ENCODE results near the gene SGPP2.
"Not testable (repeated sequence)": the region's sequence is repeated elsewhere in the genome, so short reads cannot be mapped to it uniquely, and the experiment has no call there.

Gene SGPP2, protein sequence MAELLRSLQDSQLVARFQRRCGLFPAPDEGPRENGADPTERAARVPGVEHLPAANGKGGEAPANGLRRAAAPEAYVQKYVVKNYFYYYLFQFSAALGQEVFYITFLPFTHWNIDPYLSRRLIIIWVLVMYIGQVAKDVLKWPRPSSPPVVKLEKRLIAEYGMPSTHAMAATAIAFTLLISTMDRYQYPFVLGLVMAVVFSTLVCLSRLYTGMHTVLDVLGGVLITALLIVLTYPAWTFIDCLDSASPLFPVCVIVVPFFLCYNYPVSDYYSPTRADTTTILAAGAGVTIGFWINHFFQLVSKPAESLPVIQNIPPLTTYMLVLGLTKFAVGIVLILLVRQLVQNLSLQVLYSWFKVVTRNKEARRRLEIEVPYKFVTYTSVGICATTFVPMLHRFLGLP

GRCh38 chr2:222424276-222424728, at the start of gene SGPP2:
TSS of gene SGPP2 (plus strand) at chr2:222424543. CDS start at chr2:222424603, 60 bp downstream.
- DNase-seq (ENCODE audit: low read depth in 1 of 2, low spot score in 1 of 2), result peak in 1 of 2 donors; percentile 6

DNA sequence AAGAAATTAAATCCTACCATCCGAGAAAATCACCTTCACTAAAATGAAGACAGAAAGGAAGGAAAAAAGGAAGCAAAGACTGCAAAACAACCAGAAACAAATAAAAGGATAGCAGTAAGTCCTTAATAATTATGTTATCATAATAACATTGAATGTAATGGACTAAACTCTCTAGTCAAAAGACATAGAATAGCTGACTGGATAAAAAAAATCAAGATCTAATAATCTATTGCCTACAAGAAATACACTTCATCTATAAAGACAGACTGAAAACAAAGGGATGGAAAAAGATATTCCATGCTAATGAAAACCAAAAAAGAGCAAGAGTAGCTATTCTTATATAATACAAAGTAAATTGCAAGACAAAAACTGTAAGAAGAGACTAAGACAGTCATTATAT, 48.5 kb upstream of the SGPP2 start:
- DNase-seq (ENCODE audit: low read depth in 1 of 2, low spot score in 1 of 2), result no peak

DNA sequence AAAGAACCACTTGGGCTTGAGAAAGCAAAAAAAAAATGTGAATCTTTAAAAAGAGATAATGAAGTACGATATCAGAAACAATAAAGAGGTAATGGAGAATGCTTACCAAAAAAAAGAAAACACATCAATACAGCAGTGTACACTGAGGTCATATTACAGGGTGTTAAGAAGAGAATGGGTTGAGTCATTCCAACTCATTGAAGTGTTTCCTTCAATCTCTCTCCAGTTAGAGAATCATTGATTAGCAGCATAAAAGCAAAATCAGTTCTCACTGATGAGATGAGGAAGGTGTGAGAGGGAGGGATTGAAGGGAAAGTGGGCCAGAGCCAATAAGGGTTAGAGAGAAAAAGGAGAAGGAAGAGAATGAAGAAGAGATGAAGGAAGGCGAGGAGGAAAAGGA, 43.9 kb upstream of the SGPP2 start:
- DNase-seq (ENCODE audit: low read depth in 1 of 2, low spot score in 1 of 2), result no peak

- no peak for DNase-seq (ENCODE audit: low read depth in 1 of 2, low spot score in 1 of 2)
These were observed 42.8 kb upstream of the SGPP2 start for GRCh38 chr2:222381566-222381965.

DNA sequence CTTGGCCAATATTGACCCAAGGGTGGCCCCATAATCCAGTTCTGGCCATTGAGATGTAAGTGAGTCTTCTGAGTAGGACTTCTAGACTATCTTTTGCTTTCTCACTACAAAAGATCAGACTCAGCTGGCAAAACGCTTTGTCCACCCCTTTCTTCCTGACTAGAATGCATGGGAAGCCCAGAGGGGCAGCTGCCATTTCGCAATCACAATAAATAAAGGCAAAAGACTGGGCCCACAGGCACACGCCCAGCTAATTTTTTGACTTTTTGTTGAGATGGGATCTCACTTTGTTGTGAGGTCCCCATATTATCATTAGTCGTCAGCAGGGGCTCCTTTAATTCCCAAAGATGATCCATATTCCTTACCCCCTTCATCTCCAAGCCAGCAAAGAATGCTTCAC, 41.1 kb upstream of the SGPP2 start:
- DNase-seq (ENCODE audit: low read depth in 1 of 2, low spot score in 1 of 2), result no peak

DNA sequence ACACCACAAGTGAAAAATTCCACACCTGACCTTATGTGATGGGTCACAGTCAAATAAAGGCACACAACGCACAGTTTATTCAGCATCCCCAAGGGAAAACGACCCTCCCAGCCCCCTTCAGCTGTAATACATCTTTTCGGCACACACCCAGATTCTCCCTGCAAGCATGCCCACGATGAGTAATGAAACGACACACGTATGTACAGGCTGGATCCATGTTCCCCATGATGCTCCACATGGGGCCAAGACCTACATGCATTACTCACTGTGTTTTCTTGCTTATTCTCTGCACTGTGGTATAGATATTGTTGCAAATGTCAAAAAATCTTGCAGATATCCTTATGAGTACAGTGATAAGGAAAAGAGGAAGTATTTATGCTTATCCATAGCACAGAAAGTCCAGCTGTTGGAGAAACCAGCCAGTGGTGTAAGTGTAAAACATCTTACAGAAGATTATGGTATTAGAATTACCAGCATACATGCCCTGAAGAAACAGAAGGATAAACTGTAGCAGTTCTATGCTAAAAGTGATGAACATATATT, 32.5 kb upstream of the SGPP2 start:
- DNase-seq (ENCODE audit: low read depth in 1 of 2, low spot score in 1 of 2), result no peak

GRCh38 chr2:222393733-222394267, 30.5 kb upstream of the SGPP2 start:
- DNase-seq (ENCODE audit: low read depth in 1 of 2, low spot score in 1 of 2), result no peak

- DNase-seq (ENCODE audit: low read depth in 1 of 2, low spot score in 1 of 2), result no peak
These were observed 25.9 kb upstream of the SGPP2 start for GRCh38 chr2:222398446-222398885.

DNA sequence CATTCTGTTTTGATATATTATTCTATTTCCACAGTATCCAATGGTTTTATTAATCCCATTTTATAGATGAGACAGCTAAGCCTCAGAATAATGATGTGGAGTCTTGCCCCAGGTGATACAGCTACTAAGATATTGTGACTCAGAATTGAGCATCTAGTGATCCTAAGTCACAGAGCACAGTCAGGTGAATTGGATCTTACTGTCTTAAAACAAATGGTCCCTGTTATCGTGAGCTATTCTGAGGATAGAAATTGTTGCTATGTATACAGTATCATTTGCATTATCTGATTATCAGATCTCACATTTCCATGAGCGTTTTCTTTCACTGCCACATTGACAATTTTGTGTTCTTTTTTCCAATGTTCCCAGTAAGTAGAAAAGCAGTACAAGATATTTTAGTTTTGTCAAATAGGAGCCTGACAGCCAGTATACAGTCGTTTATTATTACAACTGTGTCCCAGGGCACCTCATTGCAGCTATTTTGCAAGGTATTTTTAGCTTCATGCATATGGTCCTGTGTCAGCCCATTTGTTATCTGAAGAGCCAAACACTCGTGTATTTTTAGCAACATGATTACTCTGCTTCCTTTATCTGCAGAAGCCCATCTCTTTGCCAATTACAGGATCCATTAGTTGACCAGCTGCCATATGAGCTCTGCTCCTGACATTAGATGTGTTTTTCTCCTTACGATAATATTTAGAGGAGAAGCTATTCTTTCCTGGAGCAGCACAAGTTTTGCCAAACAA, 25.1 kb upstream of the SGPP2 start:
- DNase-seq (ENCODE audit: low read depth in 1 of 2, low spot score in 1 of 2), result no peak

- DNase-seq (ENCODE audit: low read depth in 1 of 2, low spot score in 1 of 2), result no peak
These were observed 20.0 kb upstream of the SGPP2 start for GRCh38 chr2:222404151-222404905.

DNA sequence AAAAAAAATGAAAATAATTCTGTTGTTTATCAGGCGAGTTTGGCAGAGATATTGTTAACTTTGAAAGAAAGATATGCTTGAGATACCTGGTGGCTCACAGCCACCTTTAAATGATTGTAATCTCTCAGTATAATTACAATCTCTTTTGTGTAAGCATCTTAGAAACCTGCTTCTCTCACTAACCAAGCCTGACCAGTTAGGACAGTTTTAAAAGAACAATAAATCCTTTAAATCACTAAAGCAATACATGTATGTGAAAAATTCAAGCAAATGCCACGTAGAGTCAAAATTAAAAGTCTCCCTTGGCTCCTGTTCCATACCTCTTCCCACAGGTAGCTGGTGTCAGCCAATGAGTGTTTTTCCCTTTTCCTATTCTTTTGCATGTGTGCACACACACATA, 15.7 kb upstream of the SGPP2 start:
- DNase-seq (ENCODE audit: low read depth in 1 of 2, low spot score in 1 of 2), result no peak

GRCh38 chr2:222410534-222410933, 13.8 kb upstream of the SGPP2 start:
- no peak for DNase-seq (ENCODE audit: low read depth in 1 of 2, low spot score in 1 of 2)

GRCh38 chr2:222412334-222412733, 12.0 kb upstream of the SGPP2 start:
- DNase-seq (ENCODE audit: low read depth in 1 of 2, low spot score in 1 of 2), result not testable (repeated sequence)

DNA sequence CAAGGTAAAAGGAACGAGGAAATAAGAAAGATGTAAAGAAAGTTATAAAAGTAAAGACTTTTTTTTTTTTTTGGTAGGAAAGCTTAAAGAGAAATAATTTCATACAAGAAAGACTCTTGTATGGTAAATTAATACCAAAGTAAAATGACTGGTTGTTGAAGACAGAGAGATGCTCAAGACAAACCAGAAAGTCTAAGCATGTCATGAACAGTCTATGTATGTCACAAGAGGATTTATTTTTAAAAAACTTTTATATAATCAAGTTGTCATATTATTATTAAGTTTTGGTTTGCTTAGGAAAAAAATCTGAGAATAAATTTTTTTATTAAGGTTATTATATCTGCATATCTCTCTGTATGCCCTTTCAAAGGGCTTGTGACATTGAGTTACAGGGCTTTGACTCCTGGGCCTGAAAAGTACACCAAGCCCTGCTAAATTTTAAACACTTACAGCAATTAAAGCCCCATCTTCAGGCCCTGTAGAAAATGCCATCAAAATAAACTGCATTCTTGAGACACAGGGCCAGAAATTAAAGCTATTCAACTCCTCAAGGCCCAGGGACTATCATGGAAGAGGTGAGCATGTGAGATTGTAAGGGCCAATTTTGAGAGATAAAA, 10.9 kb upstream of the SGPP2 start:
- DNase-seq (ENCODE audit: low read depth in 1 of 2, low spot score in 1 of 2), result no peak

DNA sequence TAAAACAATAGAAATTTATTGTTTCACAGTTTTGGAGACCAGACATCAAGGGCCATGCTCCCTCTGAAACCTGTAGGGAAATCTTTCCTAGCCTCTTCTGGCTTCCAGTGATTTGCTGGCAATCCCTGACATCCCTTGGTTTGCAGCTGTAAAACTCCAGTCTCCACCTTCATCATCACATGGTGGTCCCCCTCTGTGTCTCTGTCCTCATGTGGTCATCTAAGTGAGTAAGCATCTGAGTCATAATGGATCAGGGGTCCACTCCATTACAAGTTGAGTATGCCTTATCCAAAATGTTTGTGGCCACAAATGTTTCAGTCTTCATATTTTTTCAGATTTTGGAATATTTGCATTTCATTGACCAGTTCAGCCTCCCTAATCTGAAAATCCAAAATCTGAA, 5.6 kb upstream of the SGPP2 start:
- no peak for DNase-seq (ENCODE audit: low read depth in 1 of 2, low spot score in 1 of 2)

DNA sequence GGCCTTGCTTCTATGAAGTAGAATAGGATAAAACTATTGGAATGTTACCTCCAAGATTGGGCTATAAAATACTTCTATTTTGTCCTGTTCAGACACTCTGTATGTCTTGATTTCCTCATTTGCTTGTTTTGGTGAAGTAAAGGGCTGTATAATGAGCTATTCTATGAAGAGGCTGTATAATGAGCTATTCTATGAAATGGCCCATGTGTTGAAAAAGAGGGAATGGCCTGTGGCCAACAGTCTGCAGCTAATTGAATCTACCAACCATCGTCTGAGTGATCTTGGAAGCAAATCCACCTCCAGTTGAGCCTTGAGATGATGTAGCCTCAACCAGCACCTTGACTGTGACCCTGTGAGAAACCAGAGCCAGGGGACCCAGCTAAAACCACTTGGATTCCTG, 3.8 kb upstream of the SGPP2 start:
- DNase-seq (ENCODE audit: low read depth in 1 of 2, low spot score in 1 of 2), result no peak

DNA sequence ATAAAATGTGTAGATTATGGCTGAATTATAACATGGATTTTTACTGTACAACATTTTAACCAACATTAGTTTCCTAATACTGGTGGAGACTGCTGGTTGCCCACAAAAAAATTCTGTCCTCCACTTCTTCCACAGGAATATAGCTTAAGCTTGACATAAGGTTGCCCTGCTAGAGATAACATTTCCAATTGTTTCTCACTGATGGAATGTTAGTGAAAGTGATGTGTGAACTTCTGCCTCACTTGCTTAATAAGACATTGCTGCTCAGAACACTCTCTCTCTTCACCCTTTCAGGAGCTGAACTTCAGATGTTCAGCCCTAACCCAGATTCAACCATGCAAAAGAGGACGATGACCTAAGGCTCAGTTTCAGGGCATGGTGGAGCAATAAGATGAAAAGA, 2.7 kb upstream of the SGPP2 start:
- no peak for DNase-seq (ENCODE audit: low read depth in 1 of 2, low spot score in 1 of 2)

DNA sequence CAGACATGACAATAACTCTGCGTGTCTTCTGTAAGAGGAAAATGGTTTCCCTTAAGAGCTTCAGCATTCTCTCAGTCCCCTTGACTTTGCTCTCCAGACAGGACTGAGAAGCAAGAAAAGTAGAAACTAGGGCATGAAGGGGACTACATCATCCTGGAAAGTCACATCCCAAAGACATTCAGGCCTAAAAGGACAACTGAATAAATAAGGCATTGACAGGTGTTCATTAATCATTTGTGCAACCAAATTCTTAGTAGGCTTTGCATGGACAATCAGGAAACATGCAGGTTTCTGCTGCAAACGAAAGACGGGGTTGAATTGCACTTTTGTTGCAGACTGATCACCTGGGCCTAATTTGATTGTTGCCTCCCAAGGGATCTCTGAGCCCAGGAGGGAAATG, 1.2 kb upstream of the SGPP2 start:
- DNase-seq (ENCODE audit: low read depth in 1 of 2, low spot score in 1 of 2), result no peak

GRCh38 chr2:222423632-222424275, 589 bp upstream of the SGPP2 start:
- DNase-seq (ENCODE audit: low read depth in 1 of 2, low spot score in 1 of 2), result peak in 1 of 2 donors; percentile 34

All from activated T-helper 1 cell treated with anti-CD3 and anti-CD28 coated beads, Interleukin-2, amount 50 U/mL, for 16 hours (primary cell).